ENCODE results near the gene RPS15.

GRCh38 chr19:1460033-1460995, 22.1 kb downstream of the RPS15 start:
- no peak for TF ChIP-seq CTCF (IDR thresholded peaks at IDR 0.05; ENCODE audit: low read depth, low read length)
- TF ChIP-seq EZH2phosphoT487 (IDR thresholded peaks at IDR 0.05; ENCODE audit: low read depth), result no peak
